HG03354 (cell line): ENCODE data around the gene C2orf49.
A peak's percentile ranks its signal among the peaks of the same experiment; 100 is the strongest.

Source experiments
- ATAC-seq: cut with Tn5 transposase; IDR thresholded peaks from one replicate; pipeline ENCODE4 v1.9.1; 2021; ENCODE audit warnings: mild to moderate bottlenecking; ENCODE audit not compliant: unreplicated experiment, poor library complexity, severe bottlenecking

The C2orf49 gene

GRCh38 chr2:105357122-105357521 is 19.8 kb downstream of the C2orf49 start:
- no peak for ATAC-seq

GRCh38 chr2:105358593-105358992 is 21.3 kb downstream of the C2orf49 start:
- ATAC-seq: no peak

GRCh38 chr2:105361102-105361889 is 24.0 kb downstream of the C2orf49 start:
- no peak for ATAC-seq

- no peak for ATAC-seq
These were observed 25.7 kb downstream of the C2orf49 start for GRCh38 chr2:105362862-105363591.

- no peak for ATAC-seq
These were observed 27.2 kb downstream of the C2orf49 start for GRCh38 chr2:105364436-105365139.

GRCh38 chr2:105365206-105365605 is 27.9 kb downstream of the C2orf49 start:
- ATAC-seq: no peak

GRCh38 chr2:105368759-105369408 is 31.5 kb downstream of the C2orf49 start:
- no peak for ATAC-seq

GRCh38 chr2:105369777-105370690 is 32.7 kb downstream of the C2orf49 start:
- ATAC-seq: peak; percentile 97

- no peak for ATAC-seq
These were observed 33.8 kb downstream of the C2orf49 start for GRCh38 chr2:105371156-105371555.

GRCh38 chr2:105371810-105372209 is 34.5 kb downstream of the C2orf49 start:
- no peak for ATAC-seq

GRCh38 chr2:105373344-105373781 is 36.0 kb downstream of the C2orf49 start:
- ATAC-seq: no peak

- ATAC-seq: peak; percentile 64
These were observed 36.6 kb downstream of the C2orf49 start for GRCh38 chr2:105373895-105374401.

GRCh38 chr2:105375001-105375561 is 37.7 kb downstream of the C2orf49 start:
- no peak for ATAC-seq

- no peak for ATAC-seq
These were observed 38.7 kb downstream of the C2orf49 start for GRCh38 chr2:105376010-105376409.

- no peak for ATAC-seq
These were observed 39.5 kb downstream of the C2orf49 start for GRCh38 chr2:105376789-105377240.

GRCh38 chr2:105377871-105378270 is 40.5 kb downstream of the C2orf49 start:
- ATAC-seq: no peak

GRCh38 chr2:105378276-105378840 is 41.0 kb downstream of the C2orf49 start:
- no peak for ATAC-seq

- no peak for ATAC-seq
These were observed 41.6 kb downstream of the C2orf49 start for GRCh38 chr2:105378921-105379383.
